Activated naive CD8-positive, alpha-beta T cell treated with anti-CD3 and anti-CD28 coated beads, Interleukin-2, amount 50 U/mL, for 16 hours (primary cell): ENCODE results near the gene CHRM4.

Experiments used
- DNase-seq: peaks from one replicate; pipeline ENCODE4 v3.0.0-alpha.2; 2020; ENCODE audit warnings: low read depth, low spot score

CHRM4 gene

GRCh38 chr11:46367244-46367915, 24.2 kb downstream of the CHRM4 start:
- DNase-seq = peak; percentile 53

GRCh38 chr11:46366661-46367161, 24.9 kb downstream of the CHRM4 start:
- no peak for DNase-seq

GRCh38 chr11:46366260-46366659, 25.3 kb downstream of the CHRM4 start:
- no peak for DNase-seq

GRCh38 chr11:46364791-46365190, 26.8 kb downstream of the CHRM4 start:
- no peak for DNase-seq

GRCh38 chr11:46364056-46364455, 27.5 kb downstream of the CHRM4 start:
- DNase-seq = no peak

GRCh38 chr11:46363455-46364005, 28.0 kb downstream of the CHRM4 start:
- DNase-seq = no peak

- no peak for DNase-seq
Observed at GRCh38 chr11:46363031-46363407, 28.6 kb downstream of the CHRM4 start.

- DNase-seq = no peak
Observed at GRCh38 chr11:46362156-46363030, 29.2 kb downstream of the CHRM4 start.

- DNase-seq = no peak
Observed at GRCh38 chr11:46361283-46362155, 30.1 kb downstream of the CHRM4 start.

GRCh38 chr11:46360878-46361277, 30.7 kb downstream of the CHRM4 start:
- DNase-seq = no peak

- no peak for DNase-seq
Observed at GRCh38 chr11:46359953-46360352, 31.6 kb downstream of the CHRM4 start.

- no peak for DNase-seq
Observed at GRCh38 chr11:46357483-46357936, 34.1 kb downstream of the CHRM4 start.

GRCh38 chr11:46356924-46357482, 34.6 kb downstream of the CHRM4 start:
- DNase-seq = no peak

GRCh38 chr11:46353698-46354097, 37.9 kb downstream of the CHRM4 start:
- peak; percentile 35 for DNase-seq

- DNase-seq = peak; percentile 32
Observed at GRCh38 chr11:46352063-46352841, 39.3 kb downstream of the CHRM4 start.

GRCh38 chr11:46351606-46352005, 40.0 kb downstream of the CHRM4 start:
- DNase-seq = no peak

GRCh38 chr11:46351148-46351547, 40.4 kb downstream of the CHRM4 start:
- DNase-seq = no peak

- DNase-seq = no peak
Observed at GRCh38 chr11:46350695-46351094, 40.9 kb downstream of the CHRM4 start.

GRCh38 chr11:46348566-46349401, 42.8 kb downstream of the CHRM4 start:
- DNase-seq = no peak
